Measurements from ENCODE around the gene EGLN1.

The EGLN1 gene

DNA sequence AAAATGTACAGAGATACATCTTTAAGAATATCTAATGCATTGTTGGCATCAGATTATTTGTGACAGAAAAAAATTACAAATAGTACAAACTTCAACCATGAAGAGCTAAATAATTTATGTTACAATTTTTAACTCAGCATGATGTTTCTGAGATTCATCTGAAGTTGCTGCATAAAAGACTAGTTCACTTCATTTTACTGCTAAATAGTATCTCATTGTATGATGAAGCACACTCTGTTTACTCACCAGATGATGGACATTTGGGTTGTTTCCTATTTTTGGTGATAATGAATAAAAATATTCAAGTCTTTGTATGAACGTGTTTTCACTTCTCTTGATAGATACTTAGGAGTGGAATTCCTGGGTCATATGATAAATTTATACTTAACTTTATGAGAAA, 20.6 kb downstream of the EGLN1 start:
- H3K4me3 ChIP-seq (ENCODE audit: low read depth, low read length) = no peak overlapping the region

DNA sequence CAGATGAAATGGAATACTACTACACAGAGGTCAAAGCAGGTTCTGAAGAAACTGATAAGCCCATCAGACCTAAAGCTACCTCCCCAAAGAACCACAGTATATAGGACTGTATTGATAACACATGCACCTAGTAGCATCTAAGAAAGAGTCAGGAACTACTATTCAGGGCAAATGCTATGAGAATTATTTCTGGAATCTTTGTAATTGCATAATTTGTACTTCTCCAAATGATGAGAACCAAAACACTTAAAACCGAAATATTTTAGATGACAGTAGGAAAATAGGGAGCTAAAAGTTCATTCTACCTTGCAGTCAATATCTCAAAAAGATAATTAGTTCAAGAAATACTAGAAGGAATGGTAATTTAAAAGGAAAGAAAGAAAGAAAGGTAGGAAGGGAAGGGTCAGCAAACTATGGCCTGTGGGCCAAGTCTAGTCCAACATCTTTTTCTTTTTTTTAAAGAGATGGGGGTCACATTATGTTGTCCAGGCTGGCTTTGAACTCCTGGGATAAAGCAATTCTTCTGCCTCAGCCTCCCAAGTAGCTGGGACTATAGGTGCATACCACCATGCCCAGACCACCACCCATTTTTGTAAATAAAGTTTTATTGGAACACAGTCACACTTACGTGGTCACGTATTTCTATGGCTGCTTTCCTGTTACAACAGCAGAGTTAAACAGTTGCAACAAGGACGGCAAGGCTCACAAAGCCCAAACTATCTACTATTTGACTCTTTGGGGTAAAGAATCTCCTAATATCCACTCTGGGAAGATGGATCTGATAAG, 24.0 kb downstream of the EGLN1 start:
- no peak overlapping the region for H3K4me3 ChIP-seq (ENCODE audit: low read depth, low read length)

- H3K4me3 ChIP-seq (ENCODE audit: low read depth, low read length) = no peak overlapping the region
These were observed 25.4 kb downstream of the EGLN1 start for GRCh38 chr1:231396643-231397042.

GRCh38 chr1:231395998-231396390, 26.1 kb downstream of the EGLN1 start:
- no peak overlapping the region for H3K4me3 ChIP-seq (ENCODE audit: low read depth, low read length)

GRCh38 chr1:231395076-231395997, 26.8 kb downstream of the EGLN1 start:
- no peak overlapping the region for H3K4me3 ChIP-seq (ENCODE audit: low read depth, low read length)

DNA sequence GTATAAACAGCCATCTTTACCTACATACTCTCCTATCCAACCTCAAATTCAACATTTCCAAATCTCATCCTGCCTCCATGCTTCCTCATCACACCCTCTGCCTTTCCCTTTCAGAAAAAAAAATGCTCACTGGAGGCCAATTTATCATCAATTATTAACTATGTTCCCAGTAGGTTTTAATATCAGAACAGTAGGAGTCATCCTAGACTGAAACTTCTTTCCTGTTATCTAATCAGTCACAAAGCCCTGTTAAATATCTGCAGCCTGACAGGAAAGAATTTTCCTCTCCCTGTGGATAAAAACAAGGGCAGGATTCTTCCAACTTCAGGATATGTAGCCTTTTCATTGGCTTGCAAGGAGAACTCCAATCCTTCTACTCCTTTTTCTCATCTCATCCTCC, 28.4 kb downstream of the EGLN1 start:
- no peak overlapping the region for H3K4me3 ChIP-seq (ENCODE audit: low read depth, low read length)

DNA sequence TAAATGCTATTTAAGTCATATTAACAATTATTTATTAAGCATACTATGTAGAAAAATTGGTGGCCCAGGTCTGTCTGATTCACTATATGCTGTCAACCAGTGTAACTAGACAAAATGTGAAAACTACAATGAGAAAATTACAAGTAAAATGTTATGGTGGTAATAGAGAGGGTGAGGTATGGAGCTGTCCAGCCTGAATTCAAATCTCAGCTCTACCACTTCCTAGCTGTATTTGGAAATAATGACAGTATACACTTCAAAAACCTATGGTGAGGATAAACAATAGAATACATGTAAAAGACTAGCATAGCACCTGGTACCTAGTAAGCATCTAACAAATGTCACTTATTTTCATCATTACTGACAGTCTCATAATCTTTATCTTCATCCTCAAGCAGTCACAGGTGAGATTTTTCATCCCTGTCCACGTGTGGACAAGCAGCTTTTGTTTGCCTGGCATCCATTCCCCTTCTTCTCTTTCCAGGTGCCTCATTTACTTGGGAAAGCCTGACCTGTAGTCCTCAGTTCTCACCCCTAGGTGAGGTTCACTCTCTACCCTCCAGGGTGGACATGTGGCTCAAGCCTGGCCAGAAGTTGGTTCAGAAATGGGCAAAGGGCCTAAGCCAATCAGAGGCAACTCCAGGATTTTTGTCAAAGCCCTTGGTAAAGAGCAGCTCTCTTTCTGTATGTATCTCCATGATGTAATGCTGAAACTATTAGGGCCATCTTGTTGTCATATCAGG, 29.5 kb downstream of the EGLN1 start:
- no peak overlapping the region for H3K4me3 ChIP-seq (ENCODE audit: low read depth, low read length)

- no peak overlapping the region for H3K4me3 ChIP-seq (ENCODE audit: low read depth, low read length)
These were observed 32.0 kb downstream of the EGLN1 start for GRCh38 chr1:231390071-231390470.

- no peak overlapping the region for H3K4me3 ChIP-seq (ENCODE audit: low read depth, low read length)
These were observed 34.1 kb downstream of the EGLN1 start for GRCh38 chr1:231387770-231388669.

GRCh38 chr1:231386466-231386865, 35.6 kb downstream of the EGLN1 start:
- H3K4me3 ChIP-seq (ENCODE audit: low read depth, low read length) = no peak overlapping the region

DNA sequence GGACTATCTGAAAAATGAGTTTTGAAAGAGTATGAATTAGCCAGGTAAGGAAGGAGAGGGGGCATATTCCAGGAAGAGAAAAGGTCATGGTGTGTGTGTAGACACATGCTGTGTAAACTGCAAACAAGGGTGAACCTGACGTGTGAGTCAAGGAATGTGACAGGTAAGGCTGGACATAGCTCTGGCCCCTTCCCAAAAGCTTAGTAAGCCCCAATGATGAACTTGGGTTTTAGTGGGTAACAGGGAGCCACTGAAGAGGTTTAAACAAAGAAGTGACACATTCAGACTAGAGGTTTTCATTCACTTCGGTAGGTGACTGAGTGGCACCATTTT, 36.7 kb downstream of the EGLN1 start:
- H3K4me3 ChIP-seq (ENCODE audit: low read depth, low read length) = no peak overlapping the region

- no peak overlapping the region for H3K4me3 ChIP-seq (ENCODE audit: low read depth, low read length)
These were observed 37.2 kb downstream of the EGLN1 start for GRCh38 chr1:231384696-231385415.

DNA sequence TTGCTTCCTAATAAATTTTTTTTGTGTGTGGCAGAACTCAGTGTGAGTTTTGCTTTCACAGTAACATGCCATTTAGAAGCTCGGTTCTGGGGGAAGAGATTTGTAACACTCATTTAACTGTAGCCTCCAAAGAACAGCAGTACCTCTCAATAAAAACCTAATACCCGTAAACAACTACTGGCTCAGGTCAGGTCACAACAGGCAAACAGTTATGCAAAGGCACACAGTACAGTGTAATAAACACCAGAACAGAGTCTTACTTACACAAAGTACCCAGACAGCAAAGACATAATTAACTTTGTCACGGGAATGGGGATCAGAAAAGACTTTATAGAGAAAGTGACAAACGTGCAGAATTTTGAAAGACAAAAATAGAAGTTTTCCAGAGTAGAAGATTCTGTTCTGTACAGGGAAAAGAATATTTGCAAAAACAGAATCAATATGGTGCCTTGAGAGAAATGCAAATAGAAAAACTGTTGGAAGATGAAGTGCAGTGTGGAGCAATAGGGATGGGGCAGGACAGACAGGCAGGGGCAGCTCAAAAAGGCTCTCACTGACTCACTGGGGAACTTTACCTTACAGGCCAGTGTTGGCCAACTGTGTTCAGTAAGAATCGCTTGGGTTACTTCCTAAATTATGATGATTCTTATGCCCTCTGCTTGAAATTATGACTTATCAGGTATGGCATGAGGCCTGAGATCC, 38.8 kb downstream of the EGLN1 start:
- no peak overlapping the region for H3K4me3 ChIP-seq (ENCODE audit: low read depth, low read length)

- no peak overlapping the region for H3K4me3 ChIP-seq (ENCODE audit: low read depth, low read length)
These were observed 39.7 kb downstream of the EGLN1 start for GRCh38 chr1:231382426-231382825.

GRCh38 chr1:231381729-231382128, 40.4 kb downstream of the EGLN1 start:
- no peak overlapping the region for H3K4me3 ChIP-seq (ENCODE audit: low read depth, low read length)

DNA sequence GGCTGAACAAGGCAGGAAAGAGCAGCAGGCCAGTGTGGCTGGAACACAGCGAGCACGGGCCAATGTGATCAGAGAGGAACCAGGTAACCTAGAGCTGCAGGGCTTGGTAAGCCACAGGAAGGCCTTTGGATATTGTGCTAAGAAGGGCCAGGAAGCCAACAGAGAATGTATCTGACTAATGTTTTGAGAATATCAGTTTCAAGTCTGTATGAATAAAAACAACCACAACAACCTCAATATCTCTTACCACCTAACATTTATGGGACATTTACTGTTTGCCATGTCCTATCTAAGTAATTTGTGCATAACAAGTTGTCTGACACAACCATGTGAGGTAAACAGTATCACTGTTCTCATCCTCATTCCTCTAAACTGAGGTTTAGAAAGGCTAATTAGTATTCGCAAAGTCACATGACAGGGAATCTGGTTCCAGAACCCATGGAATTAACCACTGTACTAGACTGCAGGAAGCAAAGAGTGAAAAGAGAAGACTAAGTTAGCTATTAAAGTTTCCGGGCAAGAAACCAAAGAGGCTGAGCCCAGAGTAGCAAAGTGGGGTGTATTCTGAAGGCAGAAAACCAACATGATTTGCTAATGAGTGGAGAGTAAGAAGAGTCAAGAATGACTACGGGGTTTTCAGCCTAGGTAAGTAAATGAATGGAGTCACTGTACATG, 45.1 kb downstream of the EGLN1 start:
- H3K4me3 ChIP-seq (ENCODE audit: low read depth, low read length) = no peak overlapping the region

DNA sequence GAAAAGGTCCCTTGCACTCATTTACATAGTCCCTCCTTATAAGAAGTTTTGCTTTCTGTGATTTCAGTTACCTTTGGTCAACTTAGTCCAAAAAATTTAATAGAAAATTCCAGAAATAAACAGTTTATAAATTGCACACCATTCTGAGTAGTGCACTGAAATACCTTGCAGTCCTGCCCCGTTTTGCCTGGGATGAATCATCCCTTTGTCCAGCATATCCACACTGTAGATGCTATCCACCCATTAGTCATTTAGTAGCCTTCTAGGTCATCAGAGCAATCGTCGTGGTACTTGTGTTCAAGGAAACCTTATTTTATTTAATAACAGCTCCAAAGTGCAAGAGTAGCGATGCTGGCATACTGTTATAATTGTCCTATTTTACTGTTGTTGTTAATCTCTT, 46.0 kb downstream of the EGLN1 start:
- no peak overlapping the region for H3K4me3 ChIP-seq (ENCODE audit: low read depth, low read length)

- H3K4me3 ChIP-seq (ENCODE audit: low read depth, low read length) = no peak overlapping the region
These were observed 47.7 kb downstream of the EGLN1 start for GRCh38 chr1:231374394-231374793.

GRCh38 chr1:231372501-231372900, 49.6 kb downstream of the EGLN1 start:
- H3K4me3 ChIP-seq (ENCODE audit: low read depth, low read length) = no peak overlapping the region
